GM18870 (cell line): ENCODE measurements around the gene CARD19.
"Not testable (repeated sequence)": the region's sequence is repeated elsewhere in the genome, so short reads cannot be mapped to it uniquely, and the experiment has no call there.

Source experiments
- ATAC-seq: cut with Tn5 transposase; IDR thresholded peaks from one replicate; pipeline ENCODE4 v1.9.1; 2021; ENCODE audit warnings: moderate library complexity; ENCODE audit not compliant: unreplicated experiment

Gene CARD19

GRCh38 chr9:93129691-93130500 lies 33.9 kb downstream of the CARD19 start:
- no peak for ATAC-seq

GRCh38 chr9:93130861-93131481 lies 35.0 kb downstream of the CARD19 start:
- ATAC-seq = no peak

GRCh38 chr9:93131599-93132286 lies 35.7 kb downstream of the CARD19 start:
- no peak for ATAC-seq

GRCh38 chr9:93132287-93132927 lies 36.4 kb downstream of the CARD19 start:
- ATAC-seq = no peak

- peak; percentile 41 for ATAC-seq
Observed at GRCh38 chr9:93132946-93133680, 37.1 kb downstream of the CARD19 start.

GRCh38 chr9:93133681-93134014 lies 37.6 kb downstream of the CARD19 start:
- ATAC-seq = no peak

- peak; percentile 57 for ATAC-seq
Observed at GRCh38 chr9:93134015-93134739, 38.2 kb downstream of the CARD19 start, which contains the start of gene NINJ1. Gene NINJ1, minus strand, starts transcription at chr9:93134251. Its CDS starts 34 bp downstream, at chr9:93134217.

- ATAC-seq = no peak
Observed at GRCh38 chr9:93134740-93135444, 38.9 kb downstream of the CARD19 start.

- no peak for ATAC-seq
Observed at GRCh38 chr9:93136011-93136440, 40.0 kb downstream of the CARD19 start.

GRCh38 chr9:93137362-93137761 lies 41.3 kb downstream of the CARD19 start:
- ATAC-seq = no peak

GRCh38 chr9:93138171-93138764 lies 42.3 kb downstream of the CARD19 start:
- ATAC-seq = no peak

GRCh38 chr9:93139365-93140182 lies 43.6 kb downstream of the CARD19 start:
- no peak for ATAC-seq

- ATAC-seq = no peak
Observed at GRCh38 chr9:93141771-93142483, 45.9 kb downstream of the CARD19 start.

GRCh38 chr9:93143830-93144530 lies 48.0 kb downstream of the CARD19 start:
- no peak for ATAC-seq

- not testable (repeated sequence) for ATAC-seq
Observed at GRCh38 chr9:93146696-93147095, 50.7 kb downstream of the CARD19 start.

- no peak for ATAC-seq
Observed at GRCh38 chr9:93147632-93148031, 51.6 kb downstream of the CARD19 start.

GRCh38 chr9:93148721-93149120 lies 52.7 kb downstream of the CARD19 start:
- no peak for ATAC-seq
